ENCODE results near the gene NINJ2.

NINJ2 gene

GRCh38 chr12:565589-566105 is 97.6 kb downstream of the NINJ2 start:
- Histone ChIP-seq H3K4me2 (peak overlapping the region; percentile 97), H3K27ac (no peak overlapping the region), H3K27me3 (no peaks in the 10 kb centered on the region), H4K20me1 (peaks cover 18% of the 10 kb centered on the region; the same call in 1 of the 2 replicates), H3K9me3 (no peaks in the 10 kb centered on the region), H3K9ac (no peak overlapping the region), H3K4me1 (peaks cover 70% of the 10 kb centered on the region), H3K36me3 (no peaks in the 10 kb centered on the region), H3K4me3 (no peak overlapping the region)
- no peak for TF ChIP-seq Cebpa-rat (IDR thresholded peaks at IDR 0.05)

GRCh38 chr12:565161-565560 is 98.1 kb downstream of the NINJ2 start:
- Histone ChIP-seq H3K27me3 (no peaks in the 10 kb centered on the region), H3K9ac (no peak overlapping the region), H4K20me1 (peaks cover 18% of the 10 kb centered on the region; the same call in 1 of the 2 replicates), H3K4me2 (peak overlapping the region; percentile 97), H3K4me3 (no peak overlapping the region), H3K4me1 (peaks cover 70% of the 10 kb centered on the region), H3K9me3 (no peaks in the 10 kb centered on the region), H3K27ac (0 out of 2 replicates have a peak overlapping the region, but pooled peaks have one; percentile 1), H3K36me3 (no peaks in the 10 kb centered on the region)
- TF ChIP-seq Cebpa-rat (IDR thresholded peaks at IDR 0.05) = no peak

- no peak for TF ChIP-seq Cebpa-rat (IDR thresholded peaks at IDR 0.05)
- no peaks in the 10 kb centered on the region for H3K9me3 ChIP-seq
- no peaks in the 10 kb centered on the region for H3K27me3 ChIP-seq
- H3K4me1 ChIP-seq = peaks cover 74% of the 10 kb centered on the region
- peak overlapping the region; percentile 33; the same call in 1 of the 2 replicates for H3K9ac ChIP-seq
- H3K4me2 ChIP-seq = peak overlapping the region; percentile 97
- H3K27ac ChIP-seq = peak overlapping the region; percentile 32; the same call in 1 of the 2 replicates
- peaks cover 18% of the 10 kb centered on the region; the same call in 1 of the 2 replicates for H4K20me1 ChIP-seq
- H3K36me3 ChIP-seq = no peaks in the 10 kb centered on the region
- peak overlapping the region; percentile 27; the same call in 1 of the 2 replicates for H3K4me3 ChIP-seq
Observed at GRCh38 chr12:563787-564298, 99.4 kb downstream of the NINJ2 start.

GRCh38 chr12:563250-563781 is 99.9 kb downstream of the NINJ2 start:
- no peak for TF ChIP-seq Cebpa-rat (IDR thresholded peaks at IDR 0.05)
- Histone ChIP-seq H3K4me3 (peak overlapping the region; percentile 27; the same call in 1 of the 2 replicates), H3K27ac (peak overlapping the region; percentile 32), H3K9me3 (no peaks in the 10 kb centered on the region), H3K4me2 (peak overlapping the region; percentile 97), H4K20me1 (peaks cover 18% of the 10 kb centered on the region; the same call in 1 of the 2 replicates), H3K9ac (peak overlapping the region; percentile 33; the same call in 1 of the 2 replicates), H3K36me3 (no peaks in the 10 kb centered on the region), H3K4me1 (peaks cover 80% of the 10 kb centered on the region), H3K27me3 (no peaks in the 10 kb centered on the region)

- Histone ChIP-seq H3K9me3 (no peaks in the 10 kb centered on the region), H3K9ac (no peak overlapping the region), H3K4me1 (peaks cover 86% of the 10 kb centered on the region), H4K20me1 (peaks cover 18% of the 10 kb centered on the region; the same call in 1 of the 2 replicates), H3K27ac (peak overlapping the region; percentile 61; the same call in 1 of the 2 replicates), H3K27me3 (no peaks in the 10 kb centered on the region), H3K4me2 (peak overlapping the region; percentile 97), H3K4me3 (0 out of 2 replicates have a peak overlapping the region, but pooled peaks have one; percentile 39), H3K36me3 (no peaks in the 10 kb centered on the region)
- TF ChIP-seq Cebpa-rat (IDR thresholded peaks at IDR 0.05) = no peak
Observed at GRCh38 chr12:562634-563033, 100.6 kb downstream of the NINJ2 start.

GRCh38 chr12:561908-562593 is 101.2 kb downstream of the NINJ2 start:
- Histone ChIP-seq H4K20me1 (peaks cover 18% of the 10 kb centered on the region; the same call in 1 of the 2 replicates), H3K4me2 (peak overlapping the region; percentile 97), H3K9ac (peak overlapping the region; percentile 55), H3K9me3 (no peaks in the 10 kb centered on the region), H3K4me1 (peaks cover 86% of the 10 kb centered on the region), H3K27ac (peak overlapping the region; percentile 61; the same call in 1 of the 2 replicates), H3K36me3 (no peaks in the 10 kb centered on the region), H3K27me3 (no peaks in the 10 kb centered on the region), H3K4me3 (peak overlapping the region; percentile 39)
- TF ChIP-seq Cebpa-rat (IDR thresholded peaks at IDR 0.05) = no peak

- peak overlapping the region; percentile 39 for H3K4me3 ChIP-seq
- H3K4me2 ChIP-seq = peak overlapping the region; percentile 97
- peaks cover 4% of the 10 kb centered on the region; the same call in 1 of the 2 replicates for H3K36me3 ChIP-seq
- TF ChIP-seq Cebpa-rat (IDR thresholded peaks at IDR 0.05) = no peak
- peaks cover 18% of the 10 kb centered on the region; the same call in 1 of the 2 replicates for H4K20me1 ChIP-seq
- peak overlapping the region; percentile 55 for H3K9ac ChIP-seq
- peaks cover 86% of the 10 kb centered on the region for H3K4me1 ChIP-seq
- H3K9me3 ChIP-seq = no peaks in the 10 kb centered on the region
- H3K27me3 ChIP-seq = no peaks in the 10 kb centered on the region
- H3K27ac ChIP-seq = peak overlapping the region; percentile 61
Observed at GRCh38 chr12:561391-561705, 101.9 kb downstream of the NINJ2 start.

GRCh38 chr12:560691-561390 is 102.4 kb downstream of the NINJ2 start:
- peaks cover 4% of the 10 kb centered on the region; the same call in 1 of the 2 replicates for H3K36me3 ChIP-seq
- peak overlapping the region; percentile 39 for H3K4me3 ChIP-seq
- peak overlapping the region; percentile 61 for H3K27ac ChIP-seq
- peak overlapping the region; percentile 55 for H3K9ac ChIP-seq
- H3K27me3 ChIP-seq = no peaks in the 10 kb centered on the region
- H3K4me2 ChIP-seq = peak overlapping the region; percentile 97
- no peaks in the 10 kb centered on the region for H3K9me3 ChIP-seq
- H3K4me1 ChIP-seq = peaks cover 81% of the 10 kb centered on the region
- TF ChIP-seq Cebpa-rat (IDR thresholded peaks at IDR 0.05) = no peak
- peaks cover 18% of the 10 kb centered on the region; the same call in 1 of the 2 replicates for H4K20me1 ChIP-seq

GRCh38 chr12:559906-560455 is 103.3 kb downstream of the NINJ2 start:
- Histone ChIP-seq H3K9me3 (no peaks in the 10 kb centered on the region), H3K4me3 (no peak overlapping the region), H3K36me3 (peaks cover 4% of the 10 kb centered on the region; the same call in 1 of the 2 replicates), H3K4me1 (peaks cover 73% of the 10 kb centered on the region), H3K4me2 (peak overlapping the region; percentile 97), H3K27ac (no peak overlapping the region), H3K27me3 (no peaks in the 10 kb centered on the region), H3K9ac (no peak overlapping the region), H4K20me1 (peaks cover 18% of the 10 kb centered on the region; the same call in 1 of the 2 replicates)
- TF ChIP-seq Cebpa-rat (IDR thresholded peaks at IDR 0.05) = no peak
